GM12878 (cell line): ENCODE data around the gene OLFML2A. TPM values are rescaled to one million over a fixed set of nuclear protein-coding genes. Genes with fewer than 3 reads are reported as not detected.

Source experiments
- ATAC-seq: fragments of 200-7000 bp; cut with Tn5 transposase; 3 replicates; pipeline ENCODE4 v1.9.1; 2020; ENCODE audit warnings: mild to moderate bottlenecking, moderate library complexity
- BruUV-seq: library from RNA; stranded (reverse); fragments of 400-500 nt; replicated peaks from 2 replicates; lab custom pipeline; 2021; lab: Mats Ljungman, UMichigan
- CTCF ChIA-PET: fragments of 300-600 bp; sonication (Branson Sonifier 250); formaldehyde crosslinking; extraction: SDS; loops from one replicate; lab custom pipeline; 2021; ENCODE audit warnings: inconsistent platforms; lab: Yijun Ruan, JAX
- POLR2A ChIA-PET: fragments of 350-600 bp; formaldehyde crosslinking; extraction: SDS; loops from one replicate; lab custom pipeline; 2021; ENCODE audit warnings: inconsistent platforms; lab: Charles Lee
- RAD21 ChIA-PET: fragments of 300-600 bp; sonication (Branson Sonifier 250); formaldehyde crosslinking; loops from one replicate; lab custom pipeline; 2023; ENCODE audit warnings: antibody characterized with exemption; ENCODE audit not compliant: unreplicated experiment; lab: Charles Lee
- SMC1A ChIA-PET: fragments of 300-600 bp; sonication (Branson Sonifier 250); formaldehyde crosslinking; loops from one replicate; lab custom pipeline; 2023; ENCODE audit not compliant: unreplicated experiment, uncharacterized antibody; lab: Charles Lee
- DNase-seq: peaks from one replicate; pipeline ENCODE4 v3.0.0-alpha.2; 2011; ENCODE audit warnings: low read depth, low spot score
- FAIRE-seq: peaks from 3 replicates; lab custom pipeline; 2011; peaks lifted over from hg19 to GRCh38; lab: Jason Lieb, UNC
- H2AFZ ChIP-seq: 2 replicates; pipeline ENCODE4 v1.6.0; 2011; ENCODE audit warnings: low read depth, low read length, control low read depth; ENCODE audit not compliant: control insufficient read depth
- H3K27ac ChIP-seq: 2 replicates; pipeline ENCODE4 v1.5.1; 2011; ENCODE audit warnings: control low read depth; ENCODE audit not compliant: control insufficient read depth, insufficient read depth
- H3K27me3 ChIP-seq, 2 experiments: replicated peaks in 1 of 2; 2 replicates each; pipeline versions ENCODE4 v1.6.0 to v1.6.1; 2011; ENCODE audit warnings: low read length in 1 of 2; ENCODE audit not compliant: control insufficient read depth in 2 of 2, insufficient read depth in 2 of 2
- H3K36me3 ChIP-seq, 2 experiments: 2 replicates each; pipeline ENCODE4 v1.5.1; 2011; ENCODE audit warnings: low read length in 1 of 2; ENCODE audit not compliant: control insufficient read depth in 2 of 2, insufficient read depth in 2 of 2
- H3K4me1 ChIP-seq: 2 replicates; pipeline ENCODE4 v1.6.1; 2011; ENCODE audit warnings: mild to moderate bottlenecking, low read length, moderate library complexity, mixed read lengths; ENCODE audit not compliant: control insufficient read depth, insufficient read depth
- H3K4me2 ChIP-seq: 2 replicates; pipeline ENCODE4 v1.6.0; 2011; ENCODE audit warnings: control low read depth; ENCODE audit not compliant: control insufficient read depth, insufficient read depth
- H3K4me3 ChIP-seq: fragments of 200-600 bp; sonication (generic); 2 replicates; pipeline ENCODE4 v1.5.1; 2016
- H3K79me2 ChIP-seq: 2 replicates; pipeline ENCODE4 v1.6.0; 2011; ENCODE audit warnings: low read length; ENCODE audit not compliant: control insufficient read depth, insufficient read depth
- H3K9ac ChIP-seq: 2 replicates; pipeline ENCODE4 v1.8.0; 2011; ENCODE audit warnings: low read length, control low read depth, mixed read lengths; ENCODE audit not compliant: control insufficient read depth, insufficient read depth
- H3K9me3 ChIP-seq: replicated peaks from 3 replicates; pipeline ENCODE4 v1.5.1; 2011; ENCODE audit warnings: mild to moderate bottlenecking, low read length; ENCODE audit not compliant: control insufficient read depth, insufficient read depth
- H4K20me1 ChIP-seq: 2 replicates; pipeline ENCODE4 v1.6.0; 2011; ENCODE audit not compliant: control insufficient read depth, insufficient read depth
- CHD2 ChIP-seq: IDR thresholded peaks from 2 replicates; pipeline ENCODE4 v1.6.1; 2011; ENCODE audit warnings: low read depth, low read length, improper control_type of control experiment, borderline replicate concordance
- NR2C1 ChIP-seq: fragments of 450-650 bp; IDR thresholded peaks from 2 replicates; pipeline ENCODE4 v1.6.1; 2017; ENCODE audit warnings: antibody characterized with exemption, mild to moderate bottlenecking, moderate library complexity
- POU2F2 ChIP-seq: IDR thresholded peaks from 3 replicates; pipeline ENCODE4 v1.6.1; 2011; ENCODE audit warnings: low read depth, mild to moderate bottlenecking, low read length, borderline replicate concordance
- RELB ChIP-seq: fragments of 450-650 bp; IDR thresholded peaks from 2 replicates; pipeline ENCODE4 v1.6.1; 2017; ENCODE audit warnings: low read depth, mild to moderate bottlenecking, moderate library complexity
- WGBS: methylation state at CpG from one replicate; pipeline ENCODE4 v1.1.6; 2016; ENCODE audit warnings: low lambda C conversion rate; ENCODE audit not compliant: insufficient replicate concordance, insufficient coverage; ENCODE audit errors: missing lambda C conversion rate; 5-methylcytosine and 5-hydroxymethylcytosine counted together
- in situ Hi-C: fragments of 300-500 bp; cut with MboI; formaldehyde crosslinking; loops from 9 replicates; pipeline ENCODE4 v1.14.3; 2018; ENCODE audit warnings: mixed read lengths
- intact Hi-C: fragments of 100-400 bp; cut with micrococcal nuclease; formaldehyde crosslinking; loops from one replicate; pipeline ENCODE4 v1.14.2; 2022; ENCODE audit not compliant: unreplicated experiment
- polyA plus RNA-seq, 11 experiments: library from polyadenylated mRNA; depleted of rRNA in 4 of 11; unstranded in 6 of 11; stranded (reverse) in 5 of 11; fragments of >200 nt; fragmentation: Nextera tagmentation in 4 of 11; fragmentation: Illumina TruSeq in 1 of 11; extraction: Ambion mirVana in 4 of 11; extraction: Trizol in 1 of 11; gene quantifications; 1 replicate in 1 of 11; 2 replicates in 10 of 11; pipeline versions ENCODE4 v1.2.1 to v1.2.3, GENCODE V29; 2011 to 2016; ENCODE audit warnings: inconsistent platforms in 2 of 11, missing spikeins in 2 of 11, low read depth in 1 of 11
- total RNA-seq, 4 experiments: library from RNA; depleted of rRNA in 3 of 4; stranded (reverse); fragments of >200 nt in 3 of 4; fragmentation: Illumina TruSeq in 1 of 4; extraction: Trizol in 1 of 4; gene quantifications; 2 replicates each; pipeline versions ENCODE4 v1.2.1 to v1.2.3, GENCODE V29; 2013 to 2021

Gene OLFML2A
- total and polyA plus RNA-seq, 10 of the 15 experiments (the other 5 are each of a cell fraction or from before 2014, with no cell fraction given): 0.02 to 0.13 (median 0.10) TPM; not detected in 4

- TF ChIP-seq CHD2 (no peak), NR2C1 (no peak), POU2F2 (no peak)
Measured at GRCh38 chr9:124854822-124855221, 77.9 kb downstream of the OLFML2A start (continued).

DNA sequence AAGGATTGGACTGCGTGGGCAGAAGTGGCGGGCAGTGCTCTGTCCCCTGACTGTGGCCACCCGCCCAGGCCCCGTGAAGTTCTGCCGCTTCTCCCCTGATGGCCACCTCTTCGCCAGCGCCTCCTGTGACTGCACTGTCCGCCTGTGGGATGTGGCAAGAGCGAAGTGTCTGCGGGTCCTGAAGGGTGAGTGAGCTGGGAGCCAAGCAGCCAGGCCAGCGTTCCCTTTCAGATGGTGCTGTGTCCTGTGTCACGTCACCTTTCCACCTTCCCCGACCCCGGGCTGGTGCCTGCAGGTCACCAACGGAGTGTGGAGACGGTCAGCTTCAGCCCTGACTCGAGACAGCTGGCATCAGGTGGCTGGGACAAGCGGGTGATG, 78.6 kb downstream of the OLFML2A start:
- peaks cover 16% of the 10 kb centered on the region for H4K20me1 ChIP-seq
- no peak overlapping the region for H3K4me2 ChIP-seq
- DNase-seq (no peak), FAIRE-seq (no peak), ATAC-seq (no peak)
- H3K4me3 ChIP-seq: no peak overlapping the region
- no peaks in the 10 kb centered on the region for H3K27me3 ChIP-seq
- H3K9ac ChIP-seq: no peak overlapping the region
- ChIA-PET SMC1A (interaction anchor here (0.7 to 12.1 kb wide), 2 partner anchors 16 to 83 kb away, joined by 3 to 233 read pairs; partner anchors contain the start of genes NR6A1 and OLFML2A), RAD21 (interaction anchor here (0.6 to 9.5 kb wide), 4 partner anchors 14 to 83 kb away, joined by 3 to 180 read pairs (median 9); partner anchors contain the start of genes NR6A1 and OLFML2A), CTCF (interaction anchor here (0.9 to 26.5 kb wide), 9 partner anchors 16 to 517 kb away, joined by 3 to 575 read pairs (median 4); partner anchors contain the start of genes NR6A1 and OLFML2A), POLR2A (interaction anchor here (0.6 to 1.4 kb wide), 3 partner anchors 76 to 436 kb away, joined by 3 to 4 read pairs (median 4); no protein-coding TSS in a partner anchor)
- in situ Hi-C loops: loop anchor here (5.0 to 25.0 kb wide), 2 partner anchors 238 to 1943 kb away; partner anchors contain the start of genes RC3H2 and ZBTB6
- 92% methylated on average over 18 of the region's 18 CpGs for WGBS
- peaks cover 13% of the 10 kb centered on the region for H3K4me1 ChIP-seq
- BruUV-seq: no TSS peak
- intact Hi-C loops: no loop called here
- peaks cover 28 to 31% of the 10 kb centered on the region in 2 experiments; a peak in 3 of 4 replicates for H3K36me3 ChIP-seq
- peaks cover 27% of the 10 kb centered on the region for H3K79me2 ChIP-seq
- H3K27ac ChIP-seq: no peak overlapping the region
- TF ChIP-seq RELB: no peak
- TF ChIP-seq, all 136 proteins: peak for 0
- Histone ChIP-seq H3K9me3 (no peaks in the 10 kb centered on the region), H2AFZ (no peak overlapping the region)
